Brain microvascular endothelial cell (primary cell): Measurements from ENCODE around the gene NSF.
A peak's percentile ranks its signal among the peaks of the same experiment; 100 is the strongest.

Source experiments
- DNase-seq: peaks from one replicate; pipeline ENCODE4 v3.0.0-alpha.2; 2020
- H3K27ac ChIP-seq: fragments of 250-450 bp; sonication (Bioruptor Pico); 2 replicates; pipeline ENCODE4 v1.5.1; 2020; ENCODE audit warnings: mild to moderate bottlenecking, moderate library complexity
- H3K27me3 ChIP-seq: fragments of 250-450 bp; sonication (Bioruptor Pico); replicated peaks from 2 replicates; pipeline ENCODE4 v1.5.1; 2020; ENCODE audit warnings: mild to moderate bottlenecking
- H3K36me3 ChIP-seq: fragments of 250-450 bp; sonication (Bioruptor Pico); replicated peaks from 2 replicates; pipeline ENCODE4 v1.5.1; 2020; ENCODE audit warnings: mild to moderate bottlenecking
- H3K4me3 ChIP-seq: 2 replicates; pipeline ENCODE4 v1.5.1; 2011; ENCODE audit warnings: low read depth, mild to moderate bottlenecking, control low read depth, low read length, moderate library complexity
- in situ Hi-C: cut with HindIII; loops from 2 replicates; pipeline ENCODE4 v1.10.0; 2017; ENCODE audit warnings: low sequenced_read_pairs, low pct_ligation_motif_present
- TF ChIP-seq, protein P1 (sequence below): IDR thresholded peaks from 2 replicates; pipeline ENCODE4 v1.5.1; 2011; ENCODE audit warnings: low read depth, mild to moderate bottlenecking, moderate library complexity, low read length, control low read depth, inconsistent platforms; ENCODE audit errors: missing control alignments

NSF gene

DNA sequence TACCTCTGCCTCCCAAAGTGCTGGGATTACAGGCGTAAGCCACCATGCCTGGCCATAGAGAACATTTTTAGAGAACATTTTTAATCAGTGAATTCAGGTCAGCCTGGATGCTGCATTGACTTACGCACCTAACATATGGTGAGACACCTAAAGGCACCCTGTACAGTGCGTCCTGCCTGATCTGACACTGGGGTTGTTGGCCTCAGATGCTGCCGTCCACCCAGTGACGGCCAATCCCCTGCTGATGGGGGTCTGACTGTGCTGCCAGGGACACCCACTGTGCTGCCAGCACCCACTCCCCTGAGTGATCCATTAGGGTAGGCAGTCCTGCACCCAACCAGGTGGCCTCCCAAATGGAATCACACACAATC, 189.5 kb downstream of the NSF start:
- in situ Hi-C loops = no loop called here
- Histone ChIP-seq H3K27ac (no peak overlapping the region), H3K36me3 (no peaks in the 10 kb centered on the region), H3K27me3 (peaks cover 2% of the 10 kb centered on the region), H3K4me3 (no peak overlapping the region)
- TF ChIP-seq, protein P1, sequence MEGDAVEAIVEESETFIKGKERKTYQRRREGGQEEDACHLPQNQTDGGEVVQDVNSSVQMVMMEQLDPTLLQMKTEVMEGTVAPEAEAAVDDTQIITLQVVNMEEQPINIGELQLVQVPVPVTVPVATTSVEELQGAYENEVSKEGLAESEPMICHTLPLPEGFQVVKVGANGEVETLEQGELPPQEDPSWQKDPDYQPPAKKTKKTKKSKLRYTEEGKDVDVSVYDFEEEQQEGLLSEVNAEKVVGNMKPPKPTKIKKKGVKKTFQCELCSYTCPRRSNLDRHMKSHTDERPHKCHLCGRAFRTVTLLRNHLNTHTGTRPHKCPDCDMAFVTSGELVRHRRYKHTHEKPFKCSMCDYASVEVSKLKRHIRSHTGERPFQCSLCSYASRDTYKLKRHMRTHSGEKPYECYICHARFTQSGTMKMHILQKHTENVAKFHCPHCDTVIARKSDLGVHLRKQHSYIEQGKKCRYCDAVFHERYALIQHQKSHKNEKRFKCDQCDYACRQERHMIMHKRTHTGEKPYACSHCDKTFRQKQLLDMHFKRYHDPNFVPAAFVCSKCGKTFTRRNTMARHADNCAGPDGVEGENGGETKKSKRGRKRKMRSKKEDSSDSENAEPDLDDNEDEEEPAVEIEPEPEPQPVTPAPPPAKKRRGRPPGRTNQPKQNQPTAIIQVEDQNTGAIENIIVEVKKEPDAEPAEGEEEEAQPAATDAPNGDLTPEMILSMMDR = no peak
- no peak for DNase-seq

DNA sequence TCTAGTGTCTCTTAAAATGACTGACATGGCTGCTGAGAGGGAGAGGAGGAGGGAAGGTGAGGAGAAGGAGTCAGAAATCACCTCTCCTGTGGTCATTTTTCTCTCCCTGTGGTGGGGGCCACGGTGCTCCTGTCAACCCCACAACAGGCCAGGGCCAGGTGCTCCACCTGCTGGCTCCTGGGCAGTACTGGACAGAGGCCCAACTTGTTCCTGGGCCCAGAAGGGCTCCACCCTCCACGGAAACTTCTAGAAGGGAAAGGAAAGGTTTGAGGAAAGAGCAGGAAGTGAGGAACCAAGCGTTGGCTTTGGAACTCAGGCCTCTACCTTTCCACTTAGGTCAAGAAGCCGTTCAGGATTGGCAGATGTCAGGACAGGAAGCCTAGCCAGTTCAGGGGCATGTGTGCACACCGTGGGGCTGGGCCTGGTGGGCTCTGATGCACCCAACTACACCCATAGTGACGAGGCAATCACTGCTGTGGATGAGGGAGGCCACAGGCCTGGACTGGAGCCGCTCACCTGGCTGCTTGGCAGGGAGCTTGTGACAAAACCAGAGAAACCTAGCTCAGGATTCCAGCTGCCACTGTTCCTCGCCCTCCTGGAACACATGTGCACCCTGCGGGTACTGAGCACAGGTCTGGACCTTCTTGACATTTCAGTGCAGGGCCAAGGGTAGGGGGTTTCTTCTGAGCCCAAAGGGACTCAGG, 191.9 kb downstream of the NSF start:
- Histone ChIP-seq H3K36me3 (no peaks in the 10 kb centered on the region), H3K27ac (no peak overlapping the region), H3K4me3 (no peak overlapping the region), H3K27me3 (peaks cover 4% of the 10 kb centered on the region)
- in situ Hi-C loops = no loop called here
- TF ChIP-seq, protein P1 = peak; percentile 92
- DNase-seq = no peak

DNA sequence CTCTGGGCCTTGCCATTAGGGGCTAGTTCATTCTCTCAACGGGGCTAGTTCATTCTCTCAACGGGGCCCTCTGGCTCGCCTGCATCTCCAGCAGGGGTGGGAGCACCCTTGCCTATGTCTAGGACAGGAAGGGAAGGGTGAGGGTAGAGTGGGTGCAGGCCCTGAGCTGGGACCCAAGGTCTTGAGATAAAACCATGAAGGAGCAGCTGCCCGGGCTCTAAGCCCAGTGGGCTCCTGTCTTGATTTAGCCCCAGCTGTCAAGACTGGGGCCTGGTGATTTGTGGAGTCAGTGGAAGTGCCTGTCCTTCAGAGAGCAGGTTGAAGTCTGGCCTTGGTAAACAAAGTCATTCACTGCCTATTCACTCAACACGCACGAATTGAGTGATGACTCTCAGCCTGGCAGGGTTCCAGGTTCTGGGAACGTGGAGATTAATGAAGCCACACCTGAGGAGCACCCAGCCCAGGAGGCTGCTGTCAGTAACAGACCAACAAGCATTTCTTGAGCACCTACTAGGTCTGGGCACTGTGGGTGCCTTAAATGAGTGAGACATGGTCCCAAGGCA, 192.6 kb downstream of the NSF start:
- Histone ChIP-seq H3K27ac (no peak overlapping the region), H3K27me3 (peaks cover 4% of the 10 kb centered on the region), H3K36me3 (no peaks in the 10 kb centered on the region), H3K4me3 (no peak overlapping the region)
- in situ Hi-C loops = no loop called here
- TF ChIP-seq, protein P1 = no peak
- DNase-seq = no peak

DNA sequence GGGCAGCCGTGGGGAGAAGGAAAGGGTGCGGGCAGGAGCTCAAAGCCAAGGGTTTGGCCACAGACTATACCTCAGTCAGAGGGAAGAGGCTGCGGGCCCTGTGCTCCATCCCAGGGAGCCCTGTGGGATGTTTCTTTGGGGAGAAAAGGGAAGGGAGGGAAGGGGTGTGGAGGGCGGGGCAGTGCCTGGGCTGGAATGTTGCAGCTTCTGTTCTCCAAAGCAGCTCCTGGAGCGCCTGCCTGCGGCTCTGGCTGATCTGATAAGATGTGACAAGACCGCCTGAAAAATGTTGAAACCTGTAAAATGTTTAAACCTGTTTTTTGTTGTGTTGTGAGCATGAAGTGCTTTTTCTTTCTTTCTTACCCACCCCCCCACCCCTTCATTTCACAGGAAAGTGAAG, 195.2 kb downstream of the NSF start:
- Histone ChIP-seq H3K36me3 (no peaks in the 10 kb centered on the region), H3K27ac (no peak overlapping the region), H3K4me3 (no peak overlapping the region), H3K27me3 (peaks cover 7% of the 10 kb centered on the region)
- in situ Hi-C loops = no loop called here
- TF ChIP-seq, protein P1 = no peak
- DNase-seq = no peak

DNA sequence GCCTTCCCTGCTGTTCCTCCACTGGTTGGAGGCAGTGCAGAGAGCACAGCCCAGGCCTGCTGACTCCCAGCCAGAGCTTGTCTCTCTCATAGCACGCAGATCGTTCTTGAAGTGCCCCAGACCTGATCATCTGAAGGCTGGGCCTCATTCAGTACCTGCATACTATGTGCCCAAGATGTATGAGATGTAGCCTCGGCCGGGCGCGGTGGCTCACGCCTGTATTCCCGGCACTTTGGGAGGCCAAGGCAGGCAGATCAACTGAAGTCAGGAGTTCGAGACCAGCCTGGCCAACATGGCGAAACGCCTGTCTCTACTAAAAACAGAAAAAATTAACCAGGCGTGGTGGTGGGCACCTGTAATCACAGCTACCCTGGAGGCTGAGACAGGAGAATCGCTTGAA, 197.0 kb downstream of the NSF start:
- Histone ChIP-seq H3K27me3 (peaks cover 7% of the 10 kb centered on the region), H3K4me3 (no peak overlapping the region), H3K27ac (no peak overlapping the region), H3K36me3 (no peaks in the 10 kb centered on the region)
- TF ChIP-seq, protein P1 = no peak
- DNase-seq = no peak
- in situ Hi-C loops = no loop called here

DNA sequence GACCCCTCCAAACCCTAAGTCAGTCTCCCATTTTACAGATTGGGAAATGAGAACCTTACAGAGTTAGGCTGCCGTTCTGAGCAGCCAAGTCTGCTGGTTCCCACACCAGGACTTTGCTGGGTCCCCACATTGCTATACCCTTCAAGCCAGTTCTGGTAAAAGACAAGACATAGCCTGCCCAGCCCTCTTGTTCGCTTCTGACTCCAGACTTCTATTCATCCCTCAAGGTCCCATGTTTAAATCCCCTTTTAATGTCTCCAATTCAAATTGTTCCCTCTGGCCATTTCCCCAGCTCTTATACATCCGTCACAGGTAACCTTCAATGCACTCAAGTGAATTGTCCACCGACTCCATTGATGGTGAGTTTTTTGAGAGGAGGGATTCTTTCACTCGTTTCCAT, 197.8 kb downstream of the NSF start:
- DNase-seq = no peak
- Histone ChIP-seq H3K36me3 (no peaks in the 10 kb centered on the region), H3K4me3 (no peak overlapping the region), H3K27me3 (peaks cover 8% of the 10 kb centered on the region), H3K27ac (no peak overlapping the region)
- in situ Hi-C loops = no loop called here
- TF ChIP-seq, protein P1 = no peak
